NCI-H526 treated with DMSO at 0.1 percent for 48 hours (cell line): ENCODE data around the gene MTMR11.

Source experiments
- DNase-seq: peaks from one replicate; lab custom pipeline; 2025; lab: John Stamatoyannopoulos, UW

Gene MTMR11

GRCh38 chr1:149934356-149934755 is 2.3 kb downstream of the MTMR11 start:
- no peak for DNase-seq

GRCh38 chr1:149933208-149933607 is 3.5 kb downstream of the MTMR11 start:
- no peak for DNase-seq

GRCh38 chr1:149932474-149932873 is 4.2 kb downstream of the MTMR11 start:
- DNase-seq: no peak

GRCh38 chr1:149931212-149931790 is 5.4 kb downstream of the MTMR11 start:
- DNase-seq: no peak

- no peak for DNase-seq
Measured at GRCh38 chr1:149929856-149930255, 6.8 kb downstream of the MTMR11 start.

GRCh38 chr1:149928401-149928724 is 8.3 kb downstream of the MTMR11 start:
- DNase-seq: no peak

- peak; percentile 99 for DNase-seq
Measured at GRCh38 chr1:149927563-149928400, 8.9 kb downstream of the MTMR11 start, which contains the start of gene SF3B4. Gene SF3B4 (minus strand): TSS chr1:149927803. CDS start chr1:149927759, 44 bp downstream.

GRCh38 chr1:149927056-149927562 is 9.6 kb downstream of the MTMR11 start:
- DNase-seq: no peak

GRCh38 chr1:149926296-149926695 is 10.4 kb downstream of the MTMR11 start:
- DNase-seq: no peak

- no peak for DNase-seq
Measured at GRCh38 chr1:149925751-149926150, 10.9 kb downstream of the MTMR11 start.

- no peak for DNase-seq
Measured at GRCh38 chr1:149925345-149925744, 11.3 kb downstream of the MTMR11 start.

- no peak for DNase-seq
Measured at GRCh38 chr1:149923626-149924025, 13.1 kb downstream of the MTMR11 start.

- peak; percentile 81 for DNase-seq
Measured at GRCh38 chr1:149917571-149918144, 19.0 kb downstream of the MTMR11 start, which contains the start of gene SV2A. Gene SV2A (minus strand): TSS chr1:149917844. CDS start chr1:149913840, 4,004 bp downstream.

- no peak for DNase-seq
Measured at GRCh38 chr1:149916898-149917252, 19.8 kb downstream of the MTMR11 start.

- no peak for DNase-seq
Measured at GRCh38 chr1:149916193-149916897, 20.3 kb downstream of the MTMR11 start.

GRCh38 chr1:149915429-149916192 is 21.1 kb downstream of the MTMR11 start:
- no peak for DNase-seq

GRCh38 chr1:149914545-149914944 is 22.1 kb downstream of the MTMR11 start:
- DNase-seq: no peak

GRCh38 chr1:149906570-149907075 is 30.1 kb downstream of the MTMR11 start:
- DNase-seq: no peak

GRCh38 chr1:149903836-149904491 is 32.7 kb downstream of the MTMR11 start:
- DNase-seq: no peak

GRCh38 chr1:149899460-149900284 is 37.0 kb downstream of the MTMR11 start, which contains the start of gene BOLA1:
Gene BOLA1 (plus strand): TSS chr1:149899568. CDS start chr1:149900060, 492 bp downstream.
- DNase-seq: peak; percentile 92
